ENCODE results near the gene SGK2. TPM values are rescaled to one million over a fixed set of nuclear protein-coding genes. Genes with fewer than 3 reads are reported as not detected.
A peak's percentile ranks its signal among the peaks of the same experiment; 100 is the strongest.

Gene SGK2
- total and polyA plus RNA-seq, 9 of the 15 experiments (the other 6 are each of a cell fraction or from before 2014, with no cell fraction given): 0.07 to 0.31 (median 0.15) TPM; not detected in 2

- TF ChIP-seq GABPA (tag; conservative IDR thresholded peaks at IDR 0.05; ENCODE audit: low read depth): no peak
- TF ChIP-seq ARID1B (IDR thresholded peaks at IDR 0.05): peak; percentile 96
- TF ChIP-seq THAP12 (CRISPR knock-in tag; IDR thresholded peaks at IDR 0.05): no peak
- TF ChIP-seq ZNF318 (IDR thresholded peaks at IDR 0.05; ENCODE audit: borderline replicate concordance in 1 of 2, low read depth in 1 of 2): no peak
Measured at GRCh38 chr20:43537921-43538877, 20.6 kb upstream of the SGK2 start (continued).

Measured in K562 (cell line).